NCI-H345 treated with DMSO at 0.1 percent for 48 hours (cell line): Measurements from ENCODE around the gene SLC2A9.
A peak's percentile ranks its signal among the peaks of the same experiment; 100 is the strongest.
"Not testable (repeated sequence)": the region's sequence is repeated elsewhere in the genome, so short reads cannot be mapped to it uniquely, and the experiment has no call there.

Experiments used
- DNase-seq: peaks from one replicate; lab custom pipeline; 2025; ENCODE audit not compliant: unreplicated experiment; lab: John Stamatoyannopoulos, UW

Gene SLC2A9

GRCh38 chr4:9932771-9933170 is 88.5 kb downstream of the SLC2A9 start:
- DNase-seq, result no peak

GRCh38 chr4:9931146-9931545 is 90.2 kb downstream of the SLC2A9 start:
- DNase-seq, result no peak

- DNase-seq, result no peak
Observed at GRCh38 chr4:9929111-9929510, 92.2 kb downstream of the SLC2A9 start.

- no peak for DNase-seq
Observed at GRCh38 chr4:9927341-9928007, 93.8 kb downstream of the SLC2A9 start.

GRCh38 chr4:9926586-9926985 is 94.7 kb downstream of the SLC2A9 start:
- no peak for DNase-seq

- peak; percentile 88 for DNase-seq
Observed at GRCh38 chr4:9925750-9926439, 95.4 kb downstream of the SLC2A9 start.

GRCh38 chr4:9924750-9925149 is 96.5 kb downstream of the SLC2A9 start:
- no peak for DNase-seq

GRCh38 chr4:9923195-9923812 is 98.0 kb downstream of the SLC2A9 start:
- DNase-seq, result no peak

GRCh38 chr4:9921326-9921725 is 100.0 kb downstream of the SLC2A9 start:
- no peak for DNase-seq

- DNase-seq, result no peak
Observed at GRCh38 chr4:9920029-9920428, 101.3 kb downstream of the SLC2A9 start.

- no peak for DNase-seq
Observed at GRCh38 chr4:9919047-9919446, 102.2 kb downstream of the SLC2A9 start.

GRCh38 chr4:9918484-9918883 is 102.8 kb downstream of the SLC2A9 start:
- no peak for DNase-seq

- no peak for DNase-seq
Observed at GRCh38 chr4:9916937-9917336, 104.4 kb downstream of the SLC2A9 start.

GRCh38 chr4:9916346-9916745 is 105.0 kb downstream of the SLC2A9 start:
- DNase-seq, result no peak

GRCh38 chr4:9913846-9914245 is 107.5 kb downstream of the SLC2A9 start:
- DNase-seq, result no peak

GRCh38 chr4:9906996-9907395 is 114.3 kb downstream of the SLC2A9 start:
- no peak for DNase-seq

- no peak for DNase-seq
Observed at GRCh38 chr4:9904976-9905587, 116.2 kb downstream of the SLC2A9 start.

GRCh38 chr4:9903317-9903716 is 118.0 kb downstream of the SLC2A9 start:
- no peak for DNase-seq

GRCh38 chr4:9901257-9901656 is 120.0 kb downstream of the SLC2A9 start:
- no peak for DNase-seq

GRCh38 chr4:9900633-9901032 is 120.7 kb downstream of the SLC2A9 start:
- not testable (repeated sequence) for DNase-seq

GRCh38 chr4:9899306-9900055 is 121.8 kb downstream of the SLC2A9 start:
- DNase-seq, result no peak
